GM19467 (cell line): ENCODE measurements around the gene RBFOX2.
"Not testable (repeated sequence)": the region's sequence is repeated elsewhere in the genome, so short reads cannot be mapped to it uniquely, and the experiment has no call there.

Source experiments
- ATAC-seq: cut with Tn5 transposase; IDR thresholded peaks from one replicate; pipeline ENCODE4 v1.9.1; 2021; ENCODE audit warnings: mild to moderate bottlenecking, moderate library complexity; ENCODE audit not compliant: unreplicated experiment

Gene RBFOX2

DNA sequence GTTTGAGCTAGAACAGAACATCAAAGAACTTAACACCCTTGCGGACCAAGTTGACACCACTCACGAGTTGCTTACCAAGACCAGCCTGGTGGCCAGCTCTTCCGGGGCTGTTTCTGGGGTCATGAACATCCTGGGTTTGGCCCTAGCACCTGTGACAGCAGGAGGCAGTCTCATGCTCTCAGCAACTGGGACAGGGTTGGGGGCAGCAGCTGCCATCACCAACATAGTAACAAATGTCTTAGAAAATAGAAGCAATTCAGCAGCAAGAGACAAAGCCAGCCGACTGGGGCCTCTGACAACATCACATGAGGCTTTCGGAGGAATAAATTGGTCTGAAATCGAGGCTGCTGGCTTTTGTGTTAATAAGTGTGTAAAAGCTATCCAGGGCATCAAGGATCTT lies 302.2 kb downstream of the RBFOX2 start:
- no peak for ATAC-seq

DNA sequence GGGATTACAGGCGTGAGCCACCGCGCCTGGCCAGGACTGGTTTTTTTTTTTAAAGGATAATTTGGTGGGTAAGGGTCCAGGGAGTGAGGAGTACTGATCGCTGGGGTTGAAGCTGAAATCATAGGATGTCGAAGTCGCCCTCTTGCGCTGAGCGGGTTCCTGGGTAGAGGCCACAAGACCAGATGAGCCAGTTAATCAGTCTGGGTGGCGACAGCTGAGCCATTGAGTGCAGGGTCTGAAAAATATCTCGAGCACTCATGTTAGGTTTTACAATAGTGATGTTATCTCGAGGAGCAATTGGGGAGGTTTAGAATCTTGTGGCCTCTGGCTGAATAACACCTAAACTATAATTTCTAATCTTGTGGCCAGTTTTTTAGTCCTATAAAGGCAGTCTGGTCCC lies 303.1 kb downstream of the RBFOX2 start:
- no peak for ATAC-seq

DNA sequence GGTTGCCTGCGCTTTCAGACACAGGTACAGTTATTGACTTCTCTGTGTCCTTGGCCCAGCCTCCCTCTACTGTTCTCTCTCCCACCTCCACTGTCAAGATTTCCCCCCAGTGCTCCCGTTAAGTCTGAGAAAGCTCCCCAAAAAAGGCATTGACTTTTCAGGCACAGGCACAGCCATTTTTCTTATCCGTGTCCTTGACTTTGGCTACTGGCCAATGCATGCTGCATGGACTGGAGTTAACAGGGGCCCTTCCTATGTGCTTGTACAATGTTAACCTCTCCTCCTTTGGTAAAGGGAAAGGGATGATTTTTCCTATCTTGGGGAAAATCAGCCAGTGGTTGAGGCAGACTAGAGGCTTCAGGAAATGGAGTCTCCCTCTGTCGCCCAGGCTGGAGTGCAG lies 306.7 kb downstream of the RBFOX2 start:
- no peak for ATAC-seq

DNA sequence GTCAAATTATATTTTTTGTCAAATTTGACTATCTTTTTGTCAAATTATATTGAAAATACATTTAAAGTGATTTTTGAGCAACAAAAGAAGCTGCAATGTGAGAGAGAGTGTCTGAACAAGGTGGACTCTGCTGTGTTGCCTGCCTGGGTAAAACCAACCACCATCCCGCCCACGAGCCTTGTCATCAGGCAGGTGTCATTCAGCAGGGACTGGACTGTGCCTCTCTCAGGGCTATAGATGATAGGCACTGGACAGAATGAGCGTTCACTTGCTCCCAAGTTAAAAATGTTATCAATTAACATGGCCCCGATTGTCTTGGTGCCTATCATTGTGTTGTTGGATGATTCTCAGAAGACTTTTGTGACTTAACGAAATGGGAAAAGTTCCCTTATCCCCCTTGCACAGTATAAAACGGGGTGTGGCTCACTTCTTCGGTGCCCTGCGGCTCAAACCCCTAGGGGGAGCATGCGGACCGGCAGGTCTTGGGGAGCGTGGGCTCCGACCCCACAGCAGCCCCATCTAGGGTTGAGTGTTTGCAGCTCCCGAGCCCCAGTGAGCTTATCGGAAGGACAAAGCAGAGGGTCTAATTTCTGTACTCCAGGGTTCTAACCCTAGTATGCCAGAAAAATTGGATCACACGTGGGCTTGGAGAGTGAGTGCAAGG lies 309.3 kb downstream of the RBFOX2 start:
- ATAC-seq, result no peak

DNA sequence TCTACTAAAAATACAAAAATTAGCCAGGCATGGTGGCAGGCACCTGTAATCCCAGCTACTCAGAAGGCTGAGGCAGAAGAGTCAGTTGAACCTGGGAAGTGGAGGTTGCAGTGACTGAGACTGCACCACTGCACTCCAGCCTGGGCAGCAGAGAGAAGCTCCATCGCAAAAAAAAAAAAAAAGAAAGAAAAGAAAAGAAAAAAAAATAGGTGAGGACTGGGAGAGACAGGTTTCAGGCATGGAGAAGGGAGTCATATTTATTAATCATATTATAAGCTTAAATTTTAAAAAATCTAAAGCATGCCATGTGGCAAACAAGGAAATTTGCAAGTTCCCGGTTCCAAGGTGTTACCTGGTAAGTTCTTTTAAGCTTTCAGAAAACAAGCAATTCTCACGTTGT lies 311.1 kb downstream of the RBFOX2 start, which contains the start of gene APOL5:
APOL5 (plus strand) TSS at position 301 of the 400 bp plus-strand sequence; CDS start at position 301, 0 bp downstream.
- ATAC-seq, result no peak

- no peak for ATAC-seq
Measured at GRCh38 chr22:35712672-35713071, 316.0 kb downstream of the RBFOX2 start.

GRCh38 chr22:35711336-35711735 lies 317.3 kb downstream of the RBFOX2 start:
- no peak for ATAC-seq

- no peak for ATAC-seq
Measured at GRCh38 chr22:35708917-35709316, 319.7 kb downstream of the RBFOX2 start.

DNA sequence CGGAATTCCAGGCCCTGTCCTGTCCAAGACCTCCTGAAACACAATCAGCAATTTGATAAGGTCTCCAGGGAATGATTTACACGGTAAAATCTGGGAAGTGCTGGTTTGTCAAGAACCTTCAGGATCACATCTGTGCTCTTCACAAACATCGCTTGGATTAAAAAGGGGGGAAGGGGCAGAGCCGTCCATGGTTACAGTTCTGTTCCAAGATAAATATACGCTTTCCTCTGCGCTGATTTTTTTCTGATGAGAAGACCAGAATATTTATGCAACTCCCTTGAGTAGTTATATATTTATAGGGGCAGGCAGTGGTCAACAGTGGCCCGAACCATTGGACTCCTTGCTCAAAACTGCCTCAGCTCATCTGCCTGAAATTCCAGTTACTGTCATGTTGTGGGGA lies 320.2 kb downstream of the RBFOX2 start:
- ATAC-seq, result no peak

DNA sequence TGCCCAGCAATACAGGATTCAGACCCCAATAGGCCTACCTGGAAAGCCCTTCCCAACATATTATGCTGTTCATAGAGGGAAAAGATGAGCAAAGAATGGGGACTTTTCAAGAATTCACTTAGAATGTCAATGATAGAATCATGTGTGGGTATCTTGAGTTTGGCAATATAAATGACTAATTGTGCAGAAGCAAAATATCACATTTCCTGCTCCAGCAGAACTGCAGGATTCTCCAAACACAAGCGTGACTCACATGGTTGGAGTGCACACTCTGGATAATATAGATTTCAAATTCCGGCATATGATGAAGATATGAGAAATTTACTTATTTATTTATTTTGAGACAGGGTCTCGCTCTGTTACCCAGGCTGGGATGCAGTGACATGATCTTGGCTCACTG lies 323.5 kb downstream of the RBFOX2 start:
- no peak for ATAC-seq

- no peak for ATAC-seq
Measured at GRCh38 chr22:35703861-35704584, 324.6 kb downstream of the RBFOX2 start.

GRCh38 chr22:35699852-35700251 lies 328.8 kb downstream of the RBFOX2 start:
- ATAC-seq, result not testable (repeated sequence)

DNA sequence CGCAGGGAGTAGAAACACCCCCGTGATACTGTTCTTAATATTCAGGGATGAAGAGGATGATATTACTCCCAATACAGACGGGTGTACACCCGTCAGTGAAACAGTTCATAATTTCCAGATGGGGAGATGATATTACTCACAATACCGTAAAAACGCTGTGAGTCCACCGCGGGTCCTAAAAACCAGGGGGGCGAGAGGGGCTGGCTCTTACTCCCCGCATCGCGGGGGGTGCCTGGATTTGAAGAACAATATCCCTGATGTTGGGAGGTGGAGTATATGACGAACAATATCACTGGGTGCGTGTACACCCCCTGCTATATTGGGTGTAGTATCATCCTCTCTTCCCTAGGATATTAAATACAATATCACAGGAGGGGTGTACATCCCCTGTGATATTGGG lies 331.5 kb downstream of the RBFOX2 start:
- ATAC-seq, result no peak

GRCh38 chr22:35695202-35695601 lies 333.4 kb downstream of the RBFOX2 start:
- ATAC-seq, result no peak

DNA sequence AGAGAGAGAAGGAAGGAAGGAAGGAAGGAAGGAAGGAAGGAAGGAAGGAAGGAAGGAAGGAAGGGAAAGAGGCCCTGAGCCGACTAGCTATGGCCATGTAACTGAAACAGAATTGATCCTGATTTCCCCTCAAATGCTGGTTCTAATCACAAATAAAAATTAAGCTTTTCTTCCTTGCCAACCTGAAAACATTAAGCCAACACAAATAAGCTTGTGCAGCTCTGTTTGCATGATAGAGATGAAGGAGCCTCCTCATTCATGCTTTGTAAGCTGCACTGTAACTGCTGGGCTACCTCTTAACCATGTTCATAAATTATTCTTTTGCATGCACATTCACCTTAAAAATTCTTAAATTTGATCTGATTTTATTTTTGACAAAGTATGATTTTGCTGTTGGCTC lies 338.6 kb downstream of the RBFOX2 start:
- no peak for ATAC-seq

- no peak for ATAC-seq
Measured at GRCh38 chr22:35688913-35689675, 339.5 kb downstream of the RBFOX2 start.
